Stimulated activated CD4-positive, alpha-beta T cell treated with anti-CD3 and anti-CD28 coated beads, Interleukin-12 subunit alpha, Interleukin-12 subunit beta, amount 100 ng/mL, for 48 hours (primary cell): Measurements from ENCODE around the gene NFE2L3.

Experiments used
- DNase-seq, 3 donors: peaks; one replicate each; pipeline ENCODE4 v3.0.0-alpha.2; 2020; ENCODE audit warnings: low read depth in 2 of 3, low spot score in 1 of 3

The NFE2L3 gene

GRCh38 chr7:26199301-26200037 lies 47.5 kb downstream of the NFE2L3 start:
- DNase-seq, result peak; percentile 41 to 52 (median 50)

GRCh38 chr7:26200038-26200443 lies 48.0 kb downstream of the NFE2L3 start:
- DNase-seq, result peak; percentile 66 to 75 (median 69)

- peak; percentile 93 to 99 (median 95) for DNase-seq
Observed at GRCh38 chr7:26200444-26201246, 48.6 kb downstream of the NFE2L3 start, which contains the start of gene HNRNPA2B1. Gene HNRNPA2B1, minus strand, starts transcription at chr7:26200746. Its CDS starts 169 bp downstream, at chr7:26200577.

GRCh38 chr7:26201247-26202018 lies 49.4 kb downstream of the NFE2L3 start, which contains the start of gene CBX3:
Gene CBX3, plus strand, starts transcription at chr7:26201745. Its CDS starts 1,254 bp downstream, at chr7:26202999.
- DNase-seq, result peak; percentile 85 to 92 (median 86)

- DNase-seq, result peak; percentile 36 to 52 (median 49)
Observed at GRCh38 chr7:26202019-26202990, 50.3 kb downstream of the NFE2L3 start.

GRCh38 chr7:26203016-26203415 lies 51.0 kb downstream of the NFE2L3 start:
- no peak for DNase-seq

GRCh38 chr7:26208040-26208439 lies 56.0 kb downstream of the NFE2L3 start:
- DNase-seq, result no peak

GRCh38 chr7:26212921-26213718 lies 61.1 kb downstream of the NFE2L3 start:
- DNase-seq, result no peak

GRCh38 chr7:26213807-26214515 lies 62.0 kb downstream of the NFE2L3 start:
- DNase-seq, result no peak

GRCh38 chr7:26216049-26216448 lies 64.1 kb downstream of the NFE2L3 start:
- DNase-seq, result no peak

- DNase-seq, result no peak
Observed at GRCh38 chr7:26224359-26224758, 72.4 kb downstream of the NFE2L3 start.

- DNase-seq, result no peak
Observed at GRCh38 chr7:26227987-26228386, 76.0 kb downstream of the NFE2L3 start.

GRCh38 chr7:26233902-26234511 lies 82.0 kb downstream of the NFE2L3 start:
- no peak for DNase-seq
